T47D (cell line): ENCODE measurements around the gene STK39.

Source experiments
- DNase-seq, 2 experiments: peaks; one replicate each; pipeline versions ENCODE4 v3.0.0 to v3.0.0-alpha.2; 2011 to 2012; ENCODE audit warnings: low read depth in 1 of 2, low spot score in 1 of 2
- JUND ChIP-seq: IDR thresholded peaks from 2 replicates; pipeline ENCODE4 v1.6.1; 2012; ENCODE audit warnings: low read depth
- in situ Hi-C: cut with HindIII; loops from 2 replicates; pipeline ENCODE4 v1.10.0; 2016; ENCODE audit warnings: low sequenced_read_pairs, low pct_unique_long_range_greater_than_20kb

Gene STK39

GRCh38 chr2:167966937-167967913 is 280.2 kb downstream of the STK39 start:
- in situ Hi-C loops = no loop called here
- no peak for DNase-seq
- no peak for TF ChIP-seq JUND

- in situ Hi-C loops = no loop called here
- DNase-seq = no peak
- TF ChIP-seq JUND = no peak
Measured at GRCh38 chr2:167965907-167966761, 281.3 kb downstream of the STK39 start.

GRCh38 chr2:167964650-167965413 is 282.6 kb downstream of the STK39 start:
- in situ Hi-C loops = no loop called here
- no peak for DNase-seq

GRCh38 chr2:167963899-167964649 is 283.3 kb downstream of the STK39 start:
- in situ Hi-C loops = no loop called here
- no peak for DNase-seq
- TF ChIP-seq JUND = no peak

More at GRCh38 chr2:167964650-167965413, 282.6 kb downstream of the STK39 start:
- no peak for TF ChIP-seq JUND

GRCh38 chr2:167962436-167963226 is 284.8 kb downstream of the STK39 start:
- no peak for DNase-seq
- no peak for TF ChIP-seq JUND
- in situ Hi-C loops = no loop called here

- DNase-seq = no peak
- no peak for TF ChIP-seq JUND
- in situ Hi-C loops = no loop called here
Measured at GRCh38 chr2:167961536-167962048, 285.8 kb downstream of the STK39 start.

GRCh38 chr2:167960089-167960747 is 287.2 kb downstream of the STK39 start:
- TF ChIP-seq JUND = no peak
- DNase-seq = no peak
- in situ Hi-C loops = no loop called here

GRCh38 chr2:167957662-167958061 is 289.7 kb downstream of the STK39 start:
- in situ Hi-C loops = no loop called here
- TF ChIP-seq JUND = no peak

GRCh38 chr2:167955264-167955906 is 292.0 kb downstream of the STK39 start:
- in situ Hi-C loops = no loop called here
- no peak for TF ChIP-seq JUND
- DNase-seq = no peak

More at GRCh38 chr2:167957662-167958061, 289.7 kb downstream of the STK39 start:
- DNase-seq = no peak

- in situ Hi-C loops = no loop called here
- no peak for TF ChIP-seq JUND
- no peak for DNase-seq
Measured at GRCh38 chr2:167954495-167954894, 292.9 kb downstream of the STK39 start.
